Large intestine (tissue), 3 donors: ENCODE measurements around the gene KCNQ1. TPM values are rescaled to one million over a fixed set of nuclear protein-coding genes. Genes with fewer than 3 reads are reported as not detected.

ENCODE experiments used
- DNase-seq, 2 donors: peaks; one replicate each; pipeline versions ENCODE4 v3.0.0 to v3.0.0-alpha.2; 2013
- H3K27ac ChIP-seq: one replicate; pipeline ENCODE4 v1.5.1; 2013; ENCODE audit warnings: low read length
- H3K27me3 ChIP-seq: 2 replicates; pipeline ENCODE4 v1.6.1; 2013; ENCODE audit warnings: low read length; ENCODE audit not compliant: control insufficient read depth, insufficient read depth
- H3K36me3 ChIP-seq: 2 replicates; pipeline ENCODE4 v1.6.1; 2013; ENCODE audit warnings: low read length; ENCODE audit not compliant: control insufficient read depth, insufficient read depth
- H3K4me1 ChIP-seq: one replicate; pipeline ENCODE4 v1.6.1; 2013; ENCODE audit warnings: low read length; ENCODE audit not compliant: control insufficient read depth, insufficient read depth
- H3K4me3 ChIP-seq: one replicate; pipeline ENCODE4 v1.5.1; 2013; ENCODE audit warnings: low read length
- H3K9me3 ChIP-seq: one replicate; pipeline ENCODE4 v1.6.1; 2013; ENCODE audit warnings: mild to moderate bottlenecking, low read depth, low read length, moderate library complexity; ENCODE audit not compliant: control insufficient read depth
- whole genome bisulfite sequencing: methylation state at CpG from one replicate; pipeline ENCODE4 v1.1.5; 2013; ENCODE audit warnings: low lambda C conversion rate; ENCODE audit not compliant: insufficient coverage; 5-methylcytosine and 5-hydroxymethylcytosine counted together
- polyA plus RNA-seq: library from polyadenylated mRNA; unstranded; fragments of 120-200 nt; gene quantifications from one replicate; pipeline ENCODE4 v1.2.1, GENCODE V29; 2013

The KCNQ1 gene
- polyA plus RNA-seq, 1 donor = 19.5 TPM

- H3K27ac ChIP-seq = no peak overlapping the region
- peaks cover 32% of the 10 kb centered on the region for H3K27me3 ChIP-seq
These were observed 34.2 kb upstream of the KCNQ1 start for GRCh38 chr11:2410616-2411015.

GRCh38 chr11:2411446-2412305 is 33.1 kb upstream of the KCNQ1 start:
- Histone ChIP-seq H3K4me1 (peaks cover 3% of the 10 kb centered on the region), H3K27ac (no peak overlapping the region), H3K36me3 (no peaks in the 10 kb centered on the region), H3K4me3 (no peak overlapping the region), H3K9me3 (no peaks in the 10 kb centered on the region), H3K27me3 (peaks cover 32% of the 10 kb centered on the region)
- WGBS = no CpG with 5 or more reads among the region's 30 CpGs
- DNase-seq = no peak

More at GRCh38 chr11:2410616-2411015, 34.2 kb upstream of the KCNQ1 start:
- Histone ChIP-seq H3K4me1 (peaks cover 3% of the 10 kb centered on the region), H3K36me3 (no peaks in the 10 kb centered on the region), H3K4me3 (no peak overlapping the region), H3K9me3 (no peaks in the 10 kb centered on the region)
- DNase-seq = no peak
- 90% methylated on average over 2 of the region's 9 CpGs for WGBS

- no peak for DNase-seq
- H3K4me1 ChIP-seq = peaks cover 3% of the 10 kb centered on the region
- peaks cover 32% of the 10 kb centered on the region for H3K27me3 ChIP-seq
- WGBS = no CpG with 5 or more reads among the region's 6 CpGs
- H3K9me3 ChIP-seq = no peaks in the 10 kb centered on the region
- H3K36me3 ChIP-seq = no peaks in the 10 kb centered on the region
- H3K27ac ChIP-seq = no peak overlapping the region
- H3K4me3 ChIP-seq = no peak overlapping the region
These were observed 32.5 kb upstream of the KCNQ1 start for GRCh38 chr11:2412323-2412722.

GRCh38 chr11:2413742-2414579 is 30.8 kb upstream of the KCNQ1 start:
- no CpG with 5 or more reads among the region's 43 CpGs for WGBS
- Histone ChIP-seq H3K9me3 (no peaks in the 10 kb centered on the region), H3K27ac (no peak overlapping the region), H3K4me1 (no peaks in the 10 kb centered on the region), H3K27me3 (peaks cover 21% of the 10 kb centered on the region), H3K36me3 (no peaks in the 10 kb centered on the region), H3K4me3 (no peak overlapping the region)
- no peak for DNase-seq

GRCh38 chr11:2414616-2415015 is 30.2 kb upstream of the KCNQ1 start:
- Histone ChIP-seq H3K36me3 (no peaks in the 10 kb centered on the region), H3K4me3 (no peak overlapping the region), H3K27me3 (peaks cover 15% of the 10 kb centered on the region), H3K4me1 (no peaks in the 10 kb centered on the region), H3K9me3 (no peaks in the 10 kb centered on the region), H3K27ac (no peak overlapping the region)
- no peak for DNase-seq
- no CpG with 5 or more reads among the region's 35 CpGs for WGBS

GRCh38 chr11:2415171-2415570 is 29.6 kb upstream of the KCNQ1 start:
- WGBS = no CpG with 5 or more reads among the region's 28 CpGs

GRCh38 chr11:2415601-2416380 is 29.0 kb upstream of the KCNQ1 start:
- WGBS = no CpG with 5 or more reads among the region's 34 CpGs
- no peak overlapping the region for H3K27ac ChIP-seq
- H3K9me3 ChIP-seq = no peaks in the 10 kb centered on the region
- H3K4me1 ChIP-seq = peaks cover 6% of the 10 kb centered on the region
- peaks cover 3% of the 10 kb centered on the region for H3K27me3 ChIP-seq
- H3K36me3 ChIP-seq = no peaks in the 10 kb centered on the region
- H3K4me3 ChIP-seq = no peak overlapping the region
- no peak for DNase-seq

More at GRCh38 chr11:2415171-2415570, 29.6 kb upstream of the KCNQ1 start:
- Histone ChIP-seq H3K4me3 (no peak overlapping the region), H3K4me1 (no peaks in the 10 kb centered on the region), H3K27me3 (peaks cover 9% of the 10 kb centered on the region), H3K27ac (no peak overlapping the region), H3K36me3 (no peaks in the 10 kb centered on the region), H3K9me3 (no peaks in the 10 kb centered on the region)
- DNase-seq = no peak

- no peak for DNase-seq
- Histone ChIP-seq H3K36me3 (no peaks in the 10 kb centered on the region), H3K27ac (no peak overlapping the region), H3K9me3 (no peaks in the 10 kb centered on the region), H3K4me3 (no peak overlapping the region), H3K27me3 (no peaks in the 10 kb centered on the region), H3K4me1 (peaks cover 7% of the 10 kb centered on the region)
- WGBS = no CpG with 5 or more reads among the region's 18 CpGs
These were observed 28.0 kb upstream of the KCNQ1 start for GRCh38 chr11:2416765-2417164.

- H3K36me3 ChIP-seq = no peaks in the 10 kb centered on the region
- H3K27ac ChIP-seq = no peak overlapping the region
- no peak for DNase-seq
- no CpG with 5 or more reads among the region's 30 CpGs for WGBS
- no peak overlapping the region for H3K4me3 ChIP-seq
- H3K4me1 ChIP-seq = peaks cover 7% of the 10 kb centered on the region
- H3K9me3 ChIP-seq = no peaks in the 10 kb centered on the region
- H3K27me3 ChIP-seq = no peaks in the 10 kb centered on the region
These were observed 26.7 kb upstream of the KCNQ1 start for GRCh38 chr11:2417856-2418692.
